ENCODE measurements around the gene CNTRL.

DNA sequence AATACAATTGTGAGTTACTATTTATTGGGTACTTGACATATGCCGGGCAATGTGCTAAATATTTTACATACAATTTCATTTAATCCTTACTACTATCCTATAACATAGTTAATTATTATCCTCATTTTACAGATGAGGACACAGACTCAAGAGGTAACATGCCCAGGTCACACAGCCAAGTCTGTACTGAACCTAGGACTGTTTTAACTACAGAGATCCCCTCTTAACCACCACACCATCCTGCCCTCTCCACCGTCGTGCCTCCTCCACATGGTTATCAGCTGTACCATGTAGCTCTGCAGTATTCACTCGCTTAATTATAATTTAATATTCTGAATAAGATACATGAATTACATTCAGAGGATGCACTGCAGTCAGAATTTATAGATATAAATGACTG, 121.6 kb downstream of the CNTRL start:
- TF ChIP-seq, protein P1, sequence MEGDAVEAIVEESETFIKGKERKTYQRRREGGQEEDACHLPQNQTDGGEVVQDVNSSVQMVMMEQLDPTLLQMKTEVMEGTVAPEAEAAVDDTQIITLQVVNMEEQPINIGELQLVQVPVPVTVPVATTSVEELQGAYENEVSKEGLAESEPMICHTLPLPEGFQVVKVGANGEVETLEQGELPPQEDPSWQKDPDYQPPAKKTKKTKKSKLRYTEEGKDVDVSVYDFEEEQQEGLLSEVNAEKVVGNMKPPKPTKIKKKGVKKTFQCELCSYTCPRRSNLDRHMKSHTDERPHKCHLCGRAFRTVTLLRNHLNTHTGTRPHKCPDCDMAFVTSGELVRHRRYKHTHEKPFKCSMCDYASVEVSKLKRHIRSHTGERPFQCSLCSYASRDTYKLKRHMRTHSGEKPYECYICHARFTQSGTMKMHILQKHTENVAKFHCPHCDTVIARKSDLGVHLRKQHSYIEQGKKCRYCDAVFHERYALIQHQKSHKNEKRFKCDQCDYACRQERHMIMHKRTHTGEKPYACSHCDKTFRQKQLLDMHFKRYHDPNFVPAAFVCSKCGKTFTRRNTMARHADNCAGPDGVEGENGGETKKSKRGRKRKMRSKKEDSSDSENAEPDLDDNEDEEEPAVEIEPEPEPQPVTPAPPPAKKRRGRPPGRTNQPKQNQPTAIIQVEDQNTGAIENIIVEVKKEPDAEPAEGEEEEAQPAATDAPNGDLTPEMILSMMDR (IDR thresholded peaks at IDR 0.05) = no peak
- TF ChIP-seq NFIC (IDR thresholded peaks at IDR 0.05; ENCODE audit: borderline replicate concordance) = no peak
- no peak for TF ChIP-seq EZH2phosphoT487 (IDR thresholded peaks at IDR 0.05; ENCODE audit: borderline replicate concordance, low read depth)
- TF ChIP-seq EP300 (IDR thresholded peaks at IDR 0.05; ENCODE audit: borderline replicate concordance in 1 of 2, low read depth in 1 of 2, low read length in 1 of 2) = no peak
- TF ChIP-seq RAD21 (IDR thresholded peaks at IDR 0.05; ENCODE audit: low read length) = no peak
- TF ChIP-seq MEF2A (IDR thresholded peaks at IDR 0.05; ENCODE audit: borderline replicate concordance, low read depth) = no peak
- TF ChIP-seq FOSL2 (IDR thresholded peaks at IDR 0.05; ENCODE audit: borderline replicate concordance, low read depth) = no peak
